H1 (cell line): ENCODE measurements around the gene CEP57.

Experiments
- BRCA1 ChIP-seq: IDR thresholded peaks from 2 replicates; pipeline ENCODE4 v1.6.1; 2012; ENCODE audit warnings: low read depth, low read length, improper control_type of control experiment
- CREB1 ChIP-seq: IDR thresholded peaks from 2 replicates; pipeline ENCODE4 v1.6.1; 2012; ENCODE audit warnings: inconsistent platforms
- CTCF ChIP-seq, 3 experiments: IDR thresholded peaks; 1 replicate in 2 of 3; 2 replicates in 1 of 3; pipeline versions ENCODE4 v1.5.1 to v1.6.1; 2011; ENCODE audit warnings: low read length in 3 of 3, mild to moderate bottlenecking in 3 of 3, inconsistent platforms in 2 of 3, low read depth in 1 of 3, moderate library complexity in 1 of 3; ENCODE audit not compliant: insufficient read depth in 1 of 3; ENCODE audit errors: control extremely low read depth in 1 of 3
- HDAC6 ChIP-seq: IDR thresholded peaks from one replicate; pipeline ENCODE4 v1.7.1; 2012; ENCODE audit warnings: low read depth, mild to moderate bottlenecking, inconsistent platforms, low read length, moderate library complexity
- JUN ChIP-seq: IDR thresholded peaks from 2 replicates; pipeline ENCODE4 v1.6.1; 2011; ENCODE audit warnings: low read depth, mild to moderate bottlenecking, improper control_type of control experiment, low read length
- POLR2A ChIP-seq, 2 experiments: IDR thresholded peaks; 1 replicate in 1 of 2; 2 replicates in 1 of 2; pipeline ENCODE4 v1.6.1; 2011; ENCODE audit warnings: low read depth in 2 of 2, low read length in 2 of 2, mild to moderate bottlenecking in 2 of 2; ENCODE audit errors: control extremely low read depth in 1 of 2
- RAD21 ChIP-seq, 2 experiments: IDR thresholded peaks in 1 of 2; conservative IDR thresholded peaks in 1 of 2; 2 replicates each; pipeline ENCODE4 v1.6.1; 2011; ENCODE audit warnings: low read depth in 2 of 2, low read length in 2 of 2, improper control_type of control experiment in 1 of 2, inconsistent platforms in 1 of 2, mild to moderate bottlenecking in 1 of 2, moderate library complexity in 1 of 2
- RBBP5 ChIP-seq: IDR thresholded peaks from 2 replicates; pipeline ENCODE4 v1.7.1; 2012; ENCODE audit warnings: low read depth, mild to moderate bottlenecking, inconsistent platforms, low read length, moderate library complexity, borderline replicate concordance
- SIRT6 ChIP-seq: IDR thresholded peaks from one replicate; pipeline ENCODE4 v1.7.1; 2012; ENCODE audit warnings: low read length, inconsistent platforms
- SUZ12 ChIP-seq: fragments of 200-600 bp; sonication (generic); IDR thresholded peaks from 2 replicates; pipeline ENCODE4 v1.6.1; 2012; ENCODE audit warnings: mild to moderate bottlenecking, inconsistent platforms, low read length, moderate library complexity, mixed read lengths
- TAF1 ChIP-seq: IDR thresholded peaks from 2 replicates; pipeline ENCODE4 v1.6.1; 2011; ENCODE audit warnings: mild to moderate bottlenecking, low read depth, low read length
- TAF7 ChIP-seq: optimal IDR thresholded peaks from 2 replicates; pipeline ENCODE3; 2011; ENCODE audit warnings: low read depth, mild to moderate bottlenecking, inconsistent platforms, low read length, moderate library complexity, borderline replicate concordance
- TF ChIP-seq, protein P1 (sequence below): IDR thresholded peaks from 2 replicates; pipeline ENCODE4 v1.6.1; 2012; ENCODE audit warnings: inconsistent platforms

- no peak for TF ChIP-seq CTCF (IDR thresholded peaks at IDR 0.05; ENCODE audit: control extremely low read depth in 1 of 3, insufficient read depth in 1 of 3, low read depth in 1 of 3, low read length in 3 of 3)
- TF ChIP-seq BRCA1, result no peak
- TF ChIP-seq POLR2A (IDR thresholded peaks at IDR 0.05; ENCODE audit: control extremely low read depth in 1 of 2, low read depth in 2 of 2, low read length in 2 of 2), result no peak
- no peak for TF ChIP-seq HDAC6
- no peak for TF ChIP-seq CREB1
- TF ChIP-seq TAF7, result no peak
- no peak for TF ChIP-seq RBBP5
- no peak for TF ChIP-seq SIRT6
- TF ChIP-seq SUZ12, result no peak
- TF ChIP-seq TAF1, result no peak
- TF ChIP-seq, protein P1, sequence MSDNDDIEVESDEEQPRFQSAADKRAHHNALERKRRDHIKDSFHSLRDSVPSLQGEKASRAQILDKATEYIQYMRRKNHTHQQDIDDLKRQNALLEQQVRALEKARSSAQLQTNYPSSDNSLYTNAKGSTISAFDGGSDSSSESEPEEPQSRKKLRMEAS, result no peak
- TF ChIP-seq JUN, result no peak
- no peak for TF ChIP-seq RAD21 (IDR thresholded peaks at IDR 0.05 in 1 of 2, conservative IDR thresholded peaks at IDR 0.05 in 1 of 2; ENCODE audit: low read depth in 2 of 2, low read length in 2 of 2)
Measured at GRCh38 chr11:95766701-95767100, 23.6 kb upstream of the CEP57 start.
